B cell (primary cell): Measurements from ENCODE around the gene TLR5. TPM values are rescaled to one million over a fixed set of nuclear protein-coding genes. Genes with fewer than 3 reads are reported as not detected.

Source experiments
- ATAC-seq: fragments of 200-7000 bp; cut with Tn5 transposase; one replicate; pipeline ENCODE4 v1.10.0; 2021; ENCODE audit warnings: low read depth, mild to moderate bottlenecking, moderate number of reproducible peaks, moderate library complexity
- CTCF ChIA-PET: fragments of 350-600 bp; sonication (Branson Sonifier 250); formaldehyde crosslinking; loops from one replicate; lab custom pipeline; 2021; ENCODE audit warnings: antibody characterized with exemption, inconsistent platforms; lab: Charles Lee
- POLR2A ChIA-PET: fragments of 350-600 bp; sonication (Branson Sonifier 250); formaldehyde crosslinking; loops from one replicate; lab custom pipeline; 2021; ENCODE audit warnings: antibody characterized with exemption; lab: Charles Lee
- DNase-seq: peaks from one replicate; pipeline ENCODE4 v3.0.0; 2013
- H2AFZ ChIP-seq: 2 replicates; pipeline ENCODE4 v1.6.1; 2012; ENCODE audit warnings: mild to moderate bottlenecking, low read depth, low read length; ENCODE audit not compliant: insufficient read depth, poor library complexity, severe bottlenecking
- H3K27ac ChIP-seq, 2 donors: 1 replicate in 1 of 2; 2 replicates in 1 of 2; pipeline ENCODE4 v1.5.1; 2012 to 2013; ENCODE audit warnings: low read length in 2 of 2, mild to moderate bottlenecking in 2 of 2, moderate library complexity in 1 of 2
- H3K27me3 ChIP-seq, 4 experiments: fragments of 200-600 bp in 1 of 4; sonication (generic) in 1 of 4; replicated peaks in 1 of 4; 1 replicate in 2 of 4; 2 replicates in 2 of 4; pipeline versions ENCODE4 v1.6.1 to v1.7.0; 2013 to 2016; ENCODE audit warnings: low read length in 3 of 4, mild to moderate bottlenecking in 2 of 4, mixed read lengths in 1 of 4, moderate library complexity in 1 of 4; ENCODE audit not compliant: insufficient read depth in 4 of 4, control insufficient read depth in 3 of 4; ENCODE audit errors: control extremely low read depth in 1 of 4
- H3K36me3 ChIP-seq, 2 experiments: replicated peaks in 1 of 2; 1 replicate in 1 of 2; 2 replicates in 1 of 2; pipeline versions ENCODE4 v1.6.1 to v1.7.1; 2013; ENCODE audit warnings: low read length in 1 of 2; ENCODE audit not compliant: insufficient read depth in 2 of 2, control insufficient read depth in 1 of 2; ENCODE audit errors: control extremely low read depth in 1 of 2, extremely low read depth in 1 of 2
- H3K4me1 ChIP-seq, 2 donors: fragments of 200-600 bp in 1 of 2; sonication (generic) in 1 of 2; 1 replicate in 1 of 2; 2 replicates in 1 of 2; pipeline versions ENCODE4 v1.5.1 to v1.6.1; 2013 to 2017; ENCODE audit warnings: low read length in 2 of 2; ENCODE audit not compliant: control insufficient read depth in 2 of 2, insufficient read depth in 2 of 2
- H3K4me2 ChIP-seq: replicated peaks from 2 replicates; pipeline ENCODE3; 2012; ENCODE audit warnings: mild to moderate bottlenecking, low read depth, low read length; ENCODE audit not compliant: poor library complexity, severe bottlenecking
- H3K4me3 ChIP-seq, 5 experiments: fragments of 200-600 bp in 1 of 5; sonication (generic) in 1 of 5; 1 replicate in 3 of 5; 2 replicates in 2 of 5; pipeline versions ENCODE4 v1.5.1 to v1.7.0; 2011 to 2016; ENCODE audit warnings: low read length in 4 of 5, mild to moderate bottlenecking in 4 of 5, low read depth in 2 of 5, control low read depth in 1 of 5, moderate library complexity in 1 of 5; ENCODE audit not compliant: insufficient read depth in 1 of 5; ENCODE audit errors: control extremely low read depth in 1 of 5, extremely low read depth in 1 of 5
- H3K79me2 ChIP-seq: fragments of 200-600 bp; sonication (generic); one replicate; pipeline ENCODE4 v1.6.0; 2016; ENCODE audit warnings: low read length; ENCODE audit not compliant: control insufficient read depth, insufficient read depth
- H3K9ac ChIP-seq: fragments of 200-600 bp; sonication (generic); 2 replicates; pipeline ENCODE4 v1.6.1; 2017; ENCODE audit warnings: mild to moderate bottlenecking, low read length, moderate library complexity
- H3K9me3 ChIP-seq, 3 donors: one replicate each; pipeline versions ENCODE4 v1.6.1 to v1.7.1; 2013; ENCODE audit warnings: low read length in 2 of 3; ENCODE audit not compliant: control insufficient read depth in 2 of 3, insufficient read depth in 1 of 3; ENCODE audit errors: control extremely low read depth in 1 of 3
- H4K20me1 ChIP-seq: 2 replicates; pipeline ENCODE4 v1.6.0; 2012; ENCODE audit warnings: mild to moderate bottlenecking, low read length; ENCODE audit not compliant: insufficient read depth, control insufficient read depth, poor library complexity, severe bottlenecking
- H3K27ac Mint-ChIP-seq: one replicate; pipeline ENCODE4 v1.8.0; 2021; ENCODE audit warnings: mixed read lengths
- H3K27me3 Mint-ChIP-seq: one replicate; pipeline ENCODE4 v1.8.0; 2021; ENCODE audit warnings: mixed read lengths
- H3K4me1 Mint-ChIP-seq: one replicate; pipeline ENCODE4 v1.8.0; 2021; ENCODE audit warnings: mixed read lengths
- H3K4me3 Mint-ChIP-seq: one replicate; pipeline ENCODE4 v1.8.0; 2021; ENCODE audit warnings: mixed read lengths
- H3K9me3 Mint-ChIP-seq: one replicate; pipeline ENCODE4 v1.8.0; 2022; ENCODE audit warnings: mixed read lengths; ENCODE audit not compliant: insufficient read depth
- CTCF ChIP-seq: fragments of 200-600 bp; IDR thresholded peaks from one replicate; pipeline ENCODE4 v1.8.0; 2022; ENCODE audit warnings: antibody characterized with exemption, mild to moderate bottlenecking
- EZH2 ChIP-seq: IDR thresholded peaks from 2 replicates; pipeline ENCODE4 v1.6.1; 2012; ENCODE audit warnings: borderline replicate concordance, low read depth, mild to moderate bottlenecking, moderate library complexity, low read length; ENCODE audit not compliant: insufficient read depth, poor library complexity, severe bottlenecking
- WGBS: methylation state at CpG from one replicate; pipeline ENCODE4 v1.1.5; 2013; ENCODE audit warnings: missing lambda C conversion rate; ENCODE audit not compliant: insufficient coverage; 5-methylcytosine and 5-hydroxymethylcytosine counted together
- intact Hi-C: fragments of 100-400 bp; cut with micrococcal nuclease; formaldehyde crosslinking; loops from one replicate; pipeline ENCODE4 v1.10.0; 2022
- polyA plus RNA-seq: library from polyadenylated mRNA; depleted of rRNA; stranded (reverse); fragments of >200 nt; gene quantifications from 2 replicates; pipeline ENCODE4 v1.2.3, GENCODE V29; 2012
- total RNA-seq, 2 donors: library from RNA; stranded (reverse); fragments of 120-200 nt in 1 of 2; gene quantifications; 1 replicate in 1 of 2; 2 replicates in 1 of 2; pipeline versions ENCODE4 v1.2.3 to v1.2.4, GENCODE V29; 2013 to 2022

Gene TLR5
- total and polyA plus RNA-seq, 2 donors (not counting 1 experiment from before 2014, with no cell fraction given) = 0.21 TPM; not detected in 1

- no peak overlapping the region for H3K4me2 ChIP-seq
- no peaks in the 10 kb centered on the region for H3K9me3 Mint-ChIP-seq
- H3K79me2 ChIP-seq = no peaks in the 10 kb centered on the region
- no peak overlapping the region for H3K4me3 ChIP-seq
- DNase-seq (no peak), ATAC-seq (no peak)
- no peaks in the 10 kb centered on the region for H4K20me1 ChIP-seq
- no peak overlapping the region for H3K4me3 Mint-ChIP-seq
- peaks cover 0 to 23% (median 7%) of the 10 kb centered on the region in 4 experiments for H3K27me3 ChIP-seq
- TF ChIP-seq CTCF = no peak
- peaks cover 0 to 6% (median 2%) of the 10 kb centered on the region in 3 donors for H3K9me3 ChIP-seq
- H3K4me1 Mint-ChIP-seq = peaks cover 15% of the 10 kb centered on the region
- POLR2A ChIA-PET = no interaction called here
- H3K9ac ChIP-seq = no peak overlapping the region
- CTCF ChIA-PET = interaction anchor here (1.0 to 7.1 kb wide), 4 partner anchors 13 to 23 kb away, joined by 4 to 94 read pairs (median 4); no protein-coding TSS in a partner anchor
- 80% methylated on average over 4 of the region's 4 CpGs for WGBS
- peaks cover 13 to 18% of the 10 kb centered on the region in 2 donors for H3K4me1 ChIP-seq
- peaks cover 16% of the 10 kb centered on the region for H3K27me3 Mint-ChIP-seq
- no peak overlapping the region for H3K27ac ChIP-seq
- H2AFZ ChIP-seq = no peak overlapping the region
- H3K27ac Mint-ChIP-seq = no peak overlapping the region
- intact Hi-C loops = loop anchor here (5.0 kb wide), 1 partner anchor 703 kb away; the partner anchor contains the start of gene TP53BP2
- no peaks in the 10 kb centered on the region for H3K36me3 ChIP-seq
These were observed 1.4 kb upstream of the TLR5 start for GRCh38 chr1:223144431-223144830.

GRCh38 chr1:223143537-223144248 lies 645 bp upstream of the TLR5 start:
- no peaks in the 10 kb centered on the region for H3K9me3 Mint-ChIP-seq
- Histone ChIP-seq H3K27me3 (peaks cover 0 to 21% (median 7%) of the 10 kb centered on the region in 4 experiments), H3K9me3 (peaks cover 0 to 6% (median 2%) of the 10 kb centered on the region in 3 donors), H3K9ac (peak overlapping the region; percentile 65), H3K4me1 (peaks cover 13 to 18% of the 10 kb centered on the region in 2 donors), H3K36me3 (no peaks in the 10 kb centered on the region), H3K4me2 (peak overlapping the region; percentile 85), H3K79me2 (no peaks in the 10 kb centered on the region), H4K20me1 (no peaks in the 10 kb centered on the region), H3K4me3 (peak overlapping the region; percentile 43 to 74 (median 60)), H2AFZ (peak overlapping the region; percentile 83), H3K27ac (no peak overlapping the region)
- ChIA-PET CTCF (interaction anchor here (0.6 to 7.1 kb wide), 5 partner anchors 13 to 605 kb away, joined by 3 to 94 read pairs (median 4); no protein-coding TSS in a partner anchor), POLR2A (no interaction called here)
- 64% methylated on average over 6 of the region's 11 CpGs for WGBS
- intact Hi-C loops = loop anchor here (1.0 to 5.0 kb wide), 2 partner anchors 10 to 704 kb away; partner anchors contain the start of gene TP53BP2
- TF ChIP-seq CTCF (no peak), EZH2 (no peak)
- peak overlapping the region; percentile 77 for H3K4me3 Mint-ChIP-seq
- peaks cover 15% of the 10 kb centered on the region for H3K4me1 Mint-ChIP-seq
- peaks cover 16% of the 10 kb centered on the region for H3K27me3 Mint-ChIP-seq
- no peak for ATAC-seq
- peak; percentile 23 for DNase-seq
- no peak overlapping the region for H3K27ac Mint-ChIP-seq
